Spleen (tissue), 7 donors: ENCODE measurements around the gene MYOC.

Experiments
- POLR2AphosphoS5 ChIP-seq, 3 donors: sonication (generic); formaldehyde crosslinking; IDR thresholded peaks; one replicate each; pipeline ENCODE4 v1.5.1; 2017; ENCODE audit warnings: antibody characterized with exemption in 3 of 3
- TF ChIP-seq, protein P1 (sequence below), 11 experiments: fragments of 200-600 bp in 7 of 11; fragments of 450-650 bp in 4 of 11; sonication (generic) in 4 of 11; IDR thresholded peaks in 8 of 11; conservative IDR thresholded peaks in 3 of 11; 1 replicate in 7 of 11; 2 replicates in 4 of 11; pipeline versions ENCODE4 v1.4.0 to v1.8.0; 2016 to 2021; ENCODE audit warnings: antibody characterized with exemption in 11 of 11, inconsistent platforms in 4 of 11, mild to moderate bottlenecking in 1 of 11
- donor health status: DM: no; HTN: no; CAD: no; lungs with moderate emphysema.
- donor health status: DM: no; HTN: no; CAD: no.
- donor health status: DM: no; HTN: no; CAD: no.

DNA sequence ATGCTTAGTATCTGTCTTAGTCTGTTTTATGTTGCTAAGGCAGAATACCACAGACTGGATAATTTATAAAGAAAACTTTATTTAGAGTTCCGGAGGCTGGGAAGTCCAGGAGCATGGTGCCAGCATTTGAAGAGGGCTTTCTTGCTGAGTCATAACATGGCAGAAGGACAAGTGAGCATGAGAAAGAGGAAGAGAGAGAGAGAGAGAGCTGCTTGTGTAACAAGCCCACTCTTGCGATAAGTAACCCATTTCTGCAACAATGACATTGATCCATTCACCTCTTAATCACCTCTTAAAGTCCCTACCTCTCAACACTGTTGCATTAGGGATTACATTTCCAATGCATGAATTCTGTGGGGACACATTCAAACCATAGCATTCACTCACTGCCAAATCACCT is 42.1 kb downstream of the MYOC start:
- no peak for TF ChIP-seq POLR2AphosphoS5 (IDR thresholded peaks at IDR 0.05)
- TF ChIP-seq, protein P1, sequence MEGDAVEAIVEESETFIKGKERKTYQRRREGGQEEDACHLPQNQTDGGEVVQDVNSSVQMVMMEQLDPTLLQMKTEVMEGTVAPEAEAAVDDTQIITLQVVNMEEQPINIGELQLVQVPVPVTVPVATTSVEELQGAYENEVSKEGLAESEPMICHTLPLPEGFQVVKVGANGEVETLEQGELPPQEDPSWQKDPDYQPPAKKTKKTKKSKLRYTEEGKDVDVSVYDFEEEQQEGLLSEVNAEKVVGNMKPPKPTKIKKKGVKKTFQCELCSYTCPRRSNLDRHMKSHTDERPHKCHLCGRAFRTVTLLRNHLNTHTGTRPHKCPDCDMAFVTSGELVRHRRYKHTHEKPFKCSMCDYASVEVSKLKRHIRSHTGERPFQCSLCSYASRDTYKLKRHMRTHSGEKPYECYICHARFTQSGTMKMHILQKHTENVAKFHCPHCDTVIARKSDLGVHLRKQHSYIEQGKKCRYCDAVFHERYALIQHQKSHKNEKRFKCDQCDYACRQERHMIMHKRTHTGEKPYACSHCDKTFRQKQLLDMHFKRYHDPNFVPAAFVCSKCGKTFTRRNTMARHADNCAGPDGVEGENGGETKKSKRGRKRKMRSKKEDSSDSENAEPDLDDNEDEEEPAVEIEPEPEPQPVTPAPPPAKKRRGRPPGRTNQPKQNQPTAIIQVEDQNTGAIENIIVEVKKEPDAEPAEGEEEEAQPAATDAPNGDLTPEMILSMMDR (IDR thresholded peaks at IDR 0.05 in 8 of 11, conservative IDR thresholded peaks at IDR 0.05 in 3 of 11), result no peak
